GM21619 (cell line): Measurements from ENCODE around the gene KLF11.
"Not testable (repeated sequence)": the region's sequence is repeated elsewhere in the genome, so short reads cannot be mapped to it uniquely, and the experiment has no call there.

Source experiments
- ATAC-seq: cut with Tn5 transposase; IDR thresholded peaks from one replicate; pipeline ENCODE4 v1.9.1; 2021; ENCODE audit not compliant: unreplicated experiment

The KLF11 gene

DNA sequence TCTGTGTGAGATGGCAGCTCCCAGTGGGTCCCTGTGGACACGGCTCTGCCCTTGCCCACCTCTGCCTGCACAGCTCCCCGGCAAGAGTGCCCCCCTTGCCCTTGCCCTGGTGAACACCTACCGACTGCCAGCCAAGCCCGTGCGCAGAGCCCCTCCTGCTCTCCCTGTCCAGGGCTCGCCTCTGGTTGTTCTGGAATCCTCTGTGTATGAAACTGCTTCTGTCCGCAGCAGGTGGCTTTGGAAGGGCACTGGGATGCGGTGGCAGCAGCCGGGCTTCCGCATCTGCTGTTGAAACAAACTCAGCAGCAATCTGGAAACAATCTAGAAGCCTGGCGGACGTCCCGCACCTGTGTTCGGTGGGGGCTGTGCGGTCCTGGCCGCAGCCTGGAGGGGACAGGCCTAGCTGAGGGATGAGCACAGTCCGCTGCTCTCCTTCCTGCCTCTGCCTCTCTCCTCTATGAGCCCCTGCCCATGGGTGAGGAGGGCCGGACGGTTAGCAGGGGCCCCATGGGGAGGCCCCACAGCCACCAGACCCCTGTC is 34.0 kb upstream of the KLF11 start:
- no peak for ATAC-seq

DNA sequence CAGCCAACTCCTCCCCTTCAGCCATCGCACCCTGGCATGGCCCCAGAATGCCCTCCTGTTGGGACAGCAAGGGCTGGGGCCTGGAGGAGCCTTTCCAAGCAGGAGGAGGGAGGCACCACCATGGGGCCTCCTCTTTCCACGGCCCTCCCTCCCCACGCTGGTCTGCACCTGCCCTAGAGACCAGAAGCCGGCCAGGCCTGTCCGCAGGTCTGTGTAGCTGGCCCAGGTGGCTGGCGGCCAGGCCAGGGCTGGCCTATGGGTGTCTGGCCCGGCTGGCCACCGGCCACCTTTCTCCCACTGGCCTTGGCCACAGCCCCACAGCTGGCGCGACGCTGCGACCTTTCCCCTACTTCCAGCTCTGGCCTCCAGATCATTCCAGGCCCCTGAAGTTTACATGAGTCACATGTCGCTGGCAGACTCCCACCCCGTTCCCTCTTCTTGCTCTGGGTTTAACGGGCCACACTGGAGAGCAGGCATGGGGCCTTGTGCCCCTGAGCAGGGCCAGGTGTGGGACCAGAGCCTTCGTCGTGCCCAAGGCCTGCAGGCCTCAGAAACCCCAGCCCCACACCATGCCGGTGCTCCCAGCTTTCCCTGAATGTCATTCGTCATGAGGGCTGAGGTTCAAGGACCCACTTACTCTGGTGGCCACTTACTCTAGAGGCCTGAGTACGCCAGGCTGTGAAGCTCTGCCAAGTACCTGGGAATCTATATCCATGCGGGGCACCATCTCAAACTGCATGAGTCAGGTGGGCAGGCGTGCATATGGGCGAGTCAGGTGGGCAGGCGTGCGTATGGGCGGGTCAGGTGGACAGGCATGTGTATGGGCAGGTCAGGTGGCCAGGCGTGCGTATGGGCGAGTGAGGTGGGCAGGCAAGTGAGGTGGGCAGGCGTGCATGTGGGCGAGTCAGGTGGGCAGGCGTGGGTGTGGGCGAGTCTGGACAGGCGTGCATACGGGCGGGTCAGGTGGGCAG is 33.3 kb upstream of the KLF11 start:
- ATAC-seq: no peak

DNA sequence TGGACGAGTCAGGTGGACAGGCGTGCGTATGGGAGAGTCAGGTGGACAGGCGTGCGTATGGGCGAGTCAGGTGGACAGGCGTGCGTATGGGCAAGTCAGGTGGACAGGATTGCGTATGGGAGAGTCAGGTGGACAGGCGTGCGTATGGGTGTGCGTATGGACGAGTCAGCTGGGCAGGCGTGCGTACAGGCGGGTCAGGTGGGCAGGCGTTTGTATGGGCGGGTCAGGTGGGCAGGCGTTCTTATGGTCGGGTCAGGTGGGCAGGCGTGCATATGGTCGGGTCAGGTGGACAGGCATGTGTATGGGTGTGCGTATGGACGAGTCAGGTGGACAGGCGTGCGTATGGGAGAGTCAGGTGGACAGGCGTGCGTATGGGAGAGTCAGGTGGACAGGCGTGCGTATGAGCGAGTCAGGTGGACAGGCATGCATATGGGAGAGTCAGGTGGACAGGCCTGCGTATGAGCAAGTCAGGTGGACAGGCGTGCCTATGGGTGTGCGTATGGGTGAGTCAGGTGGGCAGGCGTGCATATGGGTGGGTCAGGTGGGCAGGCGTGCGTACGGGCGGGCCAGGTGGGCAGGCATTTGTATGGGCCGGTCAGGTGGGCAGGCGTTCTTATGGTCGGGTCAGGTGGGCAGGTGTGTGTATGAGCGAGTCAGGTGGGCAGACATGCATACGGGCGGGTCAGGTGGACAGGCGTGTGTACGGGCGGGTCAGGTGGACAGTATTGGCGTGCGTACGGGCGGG is 32.3 kb upstream of the KLF11 start:
- ATAC-seq: not testable (repeated sequence)

- ATAC-seq: not testable (repeated sequence)
These were observed 31.6 kb upstream of the KLF11 start for GRCh38 chr2:10011606-10012325.

- not testable (repeated sequence) for ATAC-seq
These were observed 30.9 kb upstream of the KLF11 start for GRCh38 chr2:10012366-10012962.

DNA sequence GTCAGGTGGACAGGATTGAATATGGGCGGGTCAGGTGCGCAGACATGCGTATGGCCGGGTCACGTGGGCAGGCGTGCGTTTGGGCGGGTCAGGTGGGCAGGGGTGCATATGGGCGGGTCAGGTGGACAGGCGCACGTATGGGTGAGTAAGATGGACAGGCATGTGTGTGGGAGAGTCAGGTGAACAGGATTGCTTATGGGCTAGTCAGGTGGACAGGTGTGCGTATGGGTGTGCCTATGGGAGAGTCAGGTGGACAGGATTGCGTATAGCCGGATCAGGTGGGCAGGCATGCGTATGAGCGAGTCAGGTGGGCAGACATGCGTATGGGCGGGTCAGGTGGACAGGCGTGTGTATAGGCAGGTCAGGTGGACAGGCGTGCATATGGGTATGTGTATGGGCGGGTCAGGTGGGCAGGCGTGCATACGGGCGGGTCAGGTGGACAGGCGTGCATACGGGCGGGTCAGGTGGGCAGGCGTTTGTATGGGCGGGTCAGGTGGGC is 30.3 kb upstream of the KLF11 start:
- no peak for ATAC-seq

GRCh38 chr2:10013651-10014417 is 29.5 kb upstream of the KLF11 start:
- ATAC-seq: not testable (repeated sequence)

DNA sequence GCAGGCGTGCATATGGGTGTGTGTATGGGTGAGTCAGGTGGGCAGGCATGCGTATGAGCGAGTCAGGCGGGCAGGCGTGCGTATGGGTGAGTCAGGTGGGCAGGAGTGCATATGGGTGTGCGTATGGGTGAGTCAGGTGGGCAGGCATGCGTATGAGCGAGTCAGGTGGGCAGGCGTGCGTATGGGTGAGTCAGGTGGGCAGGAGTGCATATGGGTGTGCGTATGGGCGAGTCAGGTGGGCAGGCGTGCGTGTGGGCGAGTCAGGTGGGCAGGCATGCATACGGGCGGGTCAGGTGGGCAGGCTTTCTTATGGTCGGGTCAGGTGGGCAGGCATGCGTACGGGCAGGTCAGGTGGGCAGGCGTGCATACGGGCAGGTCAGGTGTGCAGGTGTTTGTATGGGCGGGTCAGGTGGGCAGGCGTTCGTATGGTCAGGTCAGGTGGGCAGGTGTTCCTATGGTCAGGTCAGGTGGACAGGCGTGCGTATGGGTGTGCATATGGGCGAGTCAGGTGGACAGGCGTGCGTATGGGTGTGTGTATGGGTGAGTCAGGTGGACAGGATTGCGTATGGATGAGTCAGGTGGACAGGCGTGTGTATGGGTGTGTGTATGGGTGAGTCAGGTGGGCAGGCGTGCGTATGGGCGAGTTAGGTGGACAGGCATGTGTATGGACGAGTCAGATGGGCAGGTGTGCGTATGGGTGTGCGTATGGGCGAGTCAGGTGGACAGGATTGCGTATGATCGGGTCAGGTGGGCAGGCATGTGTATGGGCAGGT is 28.7 kb upstream of the KLF11 start:
- no peak for ATAC-seq

GRCh38 chr2:10015376-10015989 is 27.9 kb upstream of the KLF11 start:
- not testable (repeated sequence) for ATAC-seq

GRCh38 chr2:10016001-10016801 is 27.1 kb upstream of the KLF11 start:
- no peak for ATAC-seq

DNA sequence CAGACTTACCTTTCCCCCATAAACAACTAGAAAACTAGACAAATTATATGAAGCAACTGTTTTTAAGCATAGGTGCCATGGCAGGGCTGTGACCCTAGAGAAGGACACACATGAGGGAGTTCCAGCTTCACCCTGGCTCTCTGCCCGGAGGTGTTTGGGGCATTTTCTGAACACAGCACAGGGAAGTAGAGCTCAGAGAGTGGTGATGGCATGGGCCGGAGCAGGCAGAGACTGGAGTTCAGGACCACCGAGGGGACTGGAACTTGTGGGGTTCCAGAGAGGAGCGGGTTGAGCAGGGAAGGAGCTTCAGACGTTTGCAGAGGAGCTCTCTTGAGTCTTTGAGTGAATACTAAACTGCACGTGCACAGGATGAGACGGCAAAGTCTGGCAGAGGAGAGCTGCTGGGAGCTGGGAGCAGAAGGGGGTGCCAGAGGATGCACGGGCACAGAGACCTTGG is 26.5 kb upstream of the KLF11 start:
- ATAC-seq: no peak

- no peak for ATAC-seq
These were observed 25.9 kb upstream of the KLF11 start for GRCh38 chr2:10017313-10017941.

DNA sequence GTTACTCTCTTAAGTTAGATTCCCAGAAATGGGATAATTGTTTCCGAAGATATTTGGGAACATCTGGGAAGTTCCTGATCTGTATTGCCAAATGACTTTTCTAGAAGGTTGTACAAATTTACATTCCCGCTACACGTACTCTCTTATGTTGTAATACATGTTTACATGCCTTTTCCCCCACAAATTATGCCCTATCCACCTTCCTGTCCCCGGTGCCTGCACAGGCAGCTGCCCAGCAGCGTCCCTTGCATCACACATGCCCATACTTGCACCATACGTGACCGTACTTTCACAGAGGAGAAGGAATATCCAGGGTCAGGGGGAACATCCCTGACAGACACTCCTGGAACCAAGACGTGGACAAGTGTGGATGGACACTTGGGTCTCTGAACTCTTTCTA is 24.2 kb upstream of the KLF11 start:
- no peak for ATAC-seq

DNA sequence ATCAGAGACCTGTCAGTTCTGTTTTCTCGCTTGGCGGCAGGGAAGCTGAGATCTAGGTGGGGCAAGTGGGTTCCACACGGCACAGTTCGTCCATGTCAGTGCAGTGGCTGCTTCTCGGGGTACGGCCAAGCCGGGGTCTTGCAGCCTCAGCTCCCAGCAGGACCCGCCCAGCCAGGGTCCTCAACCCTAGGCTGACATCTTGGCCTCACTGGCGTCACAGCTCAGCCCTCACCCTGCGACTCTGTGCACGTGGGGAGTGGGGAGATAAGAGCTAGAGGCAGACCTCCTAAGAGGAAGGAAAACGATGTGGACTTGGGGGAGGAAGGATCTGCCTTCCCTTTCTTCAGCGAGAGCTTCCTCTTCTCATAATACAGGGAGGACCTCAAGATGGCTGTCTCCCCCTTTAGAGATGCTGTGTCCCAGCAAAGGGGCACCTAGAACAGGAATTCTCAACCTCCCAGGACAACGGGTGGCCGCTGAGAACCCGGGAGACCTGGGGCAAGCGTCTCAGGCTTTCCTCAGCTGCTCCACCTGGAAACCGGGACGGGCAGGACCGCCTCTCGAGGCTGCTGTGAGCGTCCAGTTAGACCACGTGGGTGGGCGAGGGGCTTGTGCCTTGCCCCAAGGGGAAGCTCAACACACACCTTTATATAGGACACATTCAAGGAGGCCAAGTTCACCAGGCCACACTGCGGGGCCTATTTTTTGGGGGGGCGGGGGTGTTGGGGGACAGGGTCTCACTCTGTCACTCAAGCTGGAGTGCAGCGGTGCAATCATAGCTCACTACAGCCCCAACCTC is 23.5 kb upstream of the KLF11 start:
- ATAC-seq: no peak

GRCh38 chr2:10022041-10022421 is 21.3 kb upstream of the KLF11 start:
- no peak for ATAC-seq

GRCh38 chr2:10022445-10022844 is 20.9 kb upstream of the KLF11 start:
- ATAC-seq: no peak
